IPS DF 6.9 (cell line): ENCODE data around the gene GPR137C.

Source experiments
- DNase-seq: peaks from one replicate; pipeline ENCODE4 v3.0.0-alpha.2; 2013; ENCODE audit warnings: low read depth, low spot score
- H3K27ac ChIP-seq: one replicate; pipeline ENCODE4 v1.5.1; 2013; ENCODE audit warnings: low read length, control low read depth
- H3K27me3 ChIP-seq: 2 replicates; pipeline ENCODE4 v1.6.1; 2013; ENCODE audit warnings: mild to moderate bottlenecking, low read length; ENCODE audit not compliant: control insufficient read depth, insufficient read depth
- H3K36me3 ChIP-seq: 2 replicates; pipeline ENCODE4 v1.6.1; 2013; ENCODE audit warnings: low read length; ENCODE audit not compliant: control insufficient read depth, insufficient read depth
- H3K4me1 ChIP-seq: 2 replicates; pipeline ENCODE4 v1.6.1; 2013; ENCODE audit warnings: low read length; ENCODE audit not compliant: control insufficient read depth, insufficient read depth
- H3K4me3 ChIP-seq: 2 replicates; pipeline ENCODE4 v1.5.1; 2013; ENCODE audit warnings: mild to moderate bottlenecking, low read length
- H3K9me3 ChIP-seq: 2 replicates; pipeline ENCODE4 v1.6.1; 2013; ENCODE audit warnings: low read length, inconsistent platforms; ENCODE audit not compliant: control insufficient read depth, insufficient read depth
- WGBS: extraction: QIAGEN DNeasy Blood & Tissue Kit; methylation state at CpG from one replicate; pipeline ENCODE4 v1.1.7; 2013; ENCODE audit warnings: mixed read lengths, missing lambda C conversion rate; ENCODE audit not compliant: insufficient read length, insufficient coverage; 5-methylcytosine and 5-hydroxymethylcytosine counted together

GPR137C gene

DNA sequence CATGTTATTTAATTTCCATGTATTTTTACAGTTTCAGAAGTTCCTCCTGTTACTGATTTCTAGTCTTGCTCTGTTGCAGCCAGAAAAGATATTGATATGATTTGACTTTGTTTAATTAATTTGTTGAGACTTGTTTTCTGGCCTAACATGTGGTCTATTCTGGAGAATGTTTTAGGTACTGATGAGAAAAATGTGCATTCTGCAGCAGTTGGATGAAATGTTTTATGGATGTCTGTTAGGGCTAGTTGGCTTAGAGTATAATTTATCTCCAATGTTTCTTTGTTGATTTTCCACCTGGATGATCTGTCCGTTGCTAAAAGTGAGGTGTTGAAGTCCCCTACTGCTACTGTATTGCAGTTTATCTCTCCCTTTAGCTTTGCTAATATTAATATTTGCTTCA lies 54.4 kb downstream of the GPR137C start:
- no peak overlapping the region for H3K27ac ChIP-seq
- H3K9me3 ChIP-seq = no peaks in the 10 kb centered on the region
- WGBS = no CpG with 5 or more reads among the region's 1 CpG
- no peaks in the 10 kb centered on the region for H3K36me3 ChIP-seq
- no peaks in the 10 kb centered on the region for H3K4me1 ChIP-seq
- no peak for DNase-seq
- no peak overlapping the region for H3K4me3 ChIP-seq
- H3K27me3 ChIP-seq = no peaks in the 10 kb centered on the region

- H3K36me3 ChIP-seq = no peaks in the 10 kb centered on the region
- H3K27ac ChIP-seq = no peak overlapping the region
- H3K4me3 ChIP-seq = no peak overlapping the region
- H3K4me1 ChIP-seq = no peaks in the 10 kb centered on the region
- DNase-seq = no peak
- H3K9me3 ChIP-seq = no peaks in the 10 kb centered on the region
- H3K27me3 ChIP-seq = no peaks in the 10 kb centered on the region
- no CpG with 5 or more reads among the region's 5 CpGs for WGBS
Observed at GRCh38 chr14:52609445-52610044, 56.9 kb downstream of the GPR137C start.

- Histone ChIP-seq H3K27me3 (no peaks in the 10 kb centered on the region), H3K4me1 (no peaks in the 10 kb centered on the region), H3K36me3 (no peaks in the 10 kb centered on the region), H3K27ac (no peak overlapping the region), H3K4me3 (no peak overlapping the region), H3K9me3 (no peaks in the 10 kb centered on the region)
- no peak for DNase-seq
- no CpG with 5 or more reads among the region's 2 CpGs for whole genome bisulfite sequencing
Observed at GRCh38 chr14:52610187-52610586, 57.6 kb downstream of the GPR137C start.

DNA sequence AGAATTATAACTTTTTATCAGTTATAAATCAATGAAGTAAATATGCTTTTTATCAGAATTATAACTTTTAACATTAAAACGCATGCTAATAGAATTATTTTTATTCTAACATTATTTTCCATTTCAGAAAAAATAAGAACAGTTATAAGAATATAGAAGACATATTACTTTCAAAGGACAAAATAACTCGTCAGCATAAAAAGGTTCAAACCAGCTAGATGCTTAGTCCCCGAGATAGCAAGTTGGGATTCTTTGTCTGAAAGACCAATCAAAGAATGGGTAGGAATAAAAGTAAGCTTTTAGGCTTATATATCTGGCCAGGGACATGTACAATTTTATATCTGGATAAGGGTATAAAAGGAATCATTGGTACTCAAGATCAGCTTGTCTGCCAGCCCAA lies 66.0 kb downstream of the GPR137C start:
- DNase-seq = no peak
- no peak overlapping the region for H3K27ac ChIP-seq
- WGBS = no CpG with 5 or more reads among the region's 3 CpGs
- H3K27me3 ChIP-seq = no peaks in the 10 kb centered on the region
- no peaks in the 10 kb centered on the region for H3K9me3 ChIP-seq
- no peaks in the 10 kb centered on the region for H3K4me1 ChIP-seq
- no peak overlapping the region for H3K4me3 ChIP-seq
- H3K36me3 ChIP-seq = no peaks in the 10 kb centered on the region

GRCh38 chr14:52619687-52620086 lies 67.1 kb downstream of the GPR137C start:
- no peaks in the 10 kb centered on the region for H3K4me1 ChIP-seq
- H3K36me3 ChIP-seq = no peaks in the 10 kb centered on the region
- no peak overlapping the region for H3K27ac ChIP-seq
- H3K4me3 ChIP-seq = no peak overlapping the region
- H3K27me3 ChIP-seq = no peaks in the 10 kb centered on the region
- no peak for DNase-seq
- no peaks in the 10 kb centered on the region for H3K9me3 ChIP-seq
- no CpG with 5 or more reads among the region's 1 CpG for WGBS

DNA sequence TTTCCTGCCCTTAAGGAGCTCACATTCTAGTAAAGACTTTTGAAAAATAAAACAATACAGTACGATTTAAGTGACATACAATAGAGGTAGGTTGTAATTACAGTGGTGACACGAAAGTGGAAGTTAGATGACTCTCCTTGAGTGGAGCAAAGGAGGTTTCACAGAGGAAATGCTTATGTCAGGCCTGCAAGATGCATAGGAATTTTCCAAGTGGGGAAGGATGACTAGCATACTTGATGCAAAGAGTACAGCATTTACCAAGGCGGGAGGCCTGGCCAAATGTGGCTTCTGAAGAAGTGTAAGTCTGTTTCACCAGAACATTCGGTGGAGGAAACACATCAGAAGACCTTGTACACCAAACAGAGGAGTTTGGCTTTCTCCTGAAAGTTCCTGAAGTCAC lies 87.5 kb downstream of the GPR137C start:
- no peaks in the 10 kb centered on the region for H3K27me3 ChIP-seq
- WGBS = no CpG with 5 or more reads among the region's 4 CpGs
- DNase-seq = no peak
- H3K9me3 ChIP-seq = no peaks in the 10 kb centered on the region
- no peaks in the 10 kb centered on the region; the same call in 1 of the 2 replicates for H3K36me3 ChIP-seq
- H3K27ac ChIP-seq = no peak overlapping the region
- H3K4me3 ChIP-seq = no peak overlapping the region
- H3K4me1 ChIP-seq = no peaks in the 10 kb centered on the region

DNA sequence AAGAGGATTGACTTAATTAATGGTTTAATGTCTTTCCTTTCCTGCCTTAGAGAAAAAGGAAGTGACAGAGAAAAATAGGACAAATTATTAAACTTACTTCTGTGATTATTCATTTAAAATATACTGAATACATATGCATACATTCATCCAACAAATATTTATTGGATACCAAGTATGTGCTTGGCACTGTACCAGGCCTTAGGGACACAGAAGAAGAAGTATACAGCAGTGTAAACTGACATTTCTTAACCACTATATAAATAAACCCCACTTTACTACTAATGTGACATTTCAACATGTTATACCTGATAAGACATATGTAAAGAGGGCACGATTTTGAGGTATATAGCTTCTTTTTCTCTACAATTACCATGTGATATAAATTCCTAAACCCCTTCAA lies 89.1 kb downstream of the GPR137C start:
- Histone ChIP-seq H3K27me3 (no peaks in the 10 kb centered on the region), H3K36me3 (no peaks in the 10 kb centered on the region; the same call in 1 of the 2 replicates), H3K9me3 (no peaks in the 10 kb centered on the region), H3K4me1 (no peaks in the 10 kb centered on the region), H3K27ac (no peak overlapping the region), H3K4me3 (no peak overlapping the region)
- DNase-seq = no peak
- no CpG with 5 or more reads among the region's 1 CpG for WGBS

DNA sequence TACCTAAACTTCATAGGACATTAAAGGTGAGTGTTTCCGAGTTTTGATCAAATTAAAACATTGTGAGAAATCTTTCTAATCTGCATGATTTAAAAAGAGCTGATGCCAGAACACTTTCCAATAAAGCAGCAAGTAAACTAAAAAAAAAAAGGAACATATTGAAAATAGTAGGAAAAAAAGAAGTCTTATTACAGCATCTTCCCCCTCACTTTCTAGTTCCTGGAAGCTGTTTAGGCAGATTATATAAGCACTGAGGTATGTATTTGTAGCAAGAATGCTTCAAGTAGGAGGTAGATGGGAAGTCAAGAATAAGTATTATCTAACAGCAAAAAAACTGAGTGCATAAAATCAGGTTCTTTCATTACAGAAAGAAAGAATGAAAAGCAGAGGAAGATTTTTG lies 96.9 kb downstream of the GPR137C start:
- no peak for DNase-seq
- Histone ChIP-seq H3K4me3 (no peak overlapping the region), H3K4me1 (no peaks in the 10 kb centered on the region), H3K36me3 (no peaks in the 10 kb centered on the region), H3K9me3 (no peaks in the 10 kb centered on the region), H3K27ac (no peak overlapping the region), H3K27me3 (no peaks in the 10 kb centered on the region)
- no CpG with 5 or more reads among the region's 1 CpG for WGBS

DNA sequence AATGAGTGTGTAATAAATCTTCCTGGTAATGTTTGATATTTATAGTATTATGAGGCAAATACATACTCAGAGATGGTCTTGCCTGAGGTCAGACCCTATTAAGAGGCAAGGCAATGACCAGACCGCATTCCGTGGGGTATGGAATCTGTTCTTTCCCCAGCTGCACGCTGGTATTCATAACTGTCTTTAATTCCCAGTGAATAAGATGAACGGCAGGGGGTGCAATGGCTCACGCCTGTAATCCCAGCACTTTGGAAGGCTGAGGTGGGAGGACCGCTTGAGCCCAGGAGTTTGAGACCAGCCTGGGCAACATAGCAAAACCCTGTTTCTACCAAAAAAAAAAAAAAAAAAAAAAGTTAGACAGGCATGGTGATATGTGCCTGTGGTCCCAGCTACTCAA lies 98.1 kb downstream of the GPR137C start:
- Histone ChIP-seq H3K27ac (no peak overlapping the region), H3K4me1 (no peaks in the 10 kb centered on the region), H3K36me3 (no peaks in the 10 kb centered on the region), H3K9me3 (no peaks in the 10 kb centered on the region), H3K27me3 (no peaks in the 10 kb centered on the region), H3K4me3 (no peak overlapping the region)
- no CpG with 5 or more reads among the region's 6 CpGs for WGBS
- DNase-seq = no peak

DNA sequence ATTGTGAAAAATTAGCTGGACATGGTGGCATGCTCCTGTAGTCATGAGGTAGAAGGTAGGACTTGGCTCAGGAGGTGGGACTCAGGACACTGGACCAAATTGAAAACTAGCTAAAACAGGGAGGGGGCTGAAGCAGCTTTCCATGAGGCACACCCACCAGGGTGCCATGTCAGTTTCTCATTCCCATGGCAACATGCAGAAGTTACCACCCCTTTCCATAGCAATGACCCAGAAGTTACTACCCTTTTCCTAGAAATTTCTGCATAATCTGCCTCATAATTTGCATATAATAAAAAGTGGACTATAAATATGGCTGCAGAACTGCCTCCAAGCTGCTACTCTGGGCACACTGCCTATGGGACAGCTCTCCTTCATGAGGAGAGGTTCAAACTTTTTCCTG lies 104.3 kb downstream of the GPR137C start:
- Histone ChIP-seq H3K27ac (no peak overlapping the region), H3K9me3 (no peaks in the 10 kb centered on the region), H3K4me3 (no peak overlapping the region), H3K36me3 (no peaks in the 10 kb centered on the region), H3K4me1 (no peaks in the 10 kb centered on the region), H3K27me3 (no peaks in the 10 kb centered on the region)
- DNase-seq = no peak

- DNase-seq = no peak
- Histone ChIP-seq H3K9me3 (no peaks in the 10 kb centered on the region), H3K4me3 (no peak overlapping the region), H3K4me1 (no peaks in the 10 kb centered on the region), H3K27me3 (no peaks in the 10 kb centered on the region), H3K36me3 (no peaks in the 10 kb centered on the region), H3K27ac (no peak overlapping the region)
Observed at GRCh38 chr14:52660325-52660724, 107.7 kb downstream of the GPR137C start.
